OCI-LY1 (cell line): ENCODE data around the gene SH3GL2.

ENCODE experiments used
- CTCF ChIP-seq: fragments of 200-600 bp; sonication (generic), shearing (Covaris generic); IDR thresholded peaks from 2 replicates; pipeline ENCODE4 v1.5.1; 2017; ENCODE audit warnings: mild to moderate bottlenecking, antibody characterized with exemption, low read length, moderate library complexity, mixed read lengths
- EZH2 ChIP-seq: fragments of 200-600 bp; sonication (generic), shearing (Covaris generic); IDR thresholded peaks from 2 replicates; pipeline ENCODE4 v1.8.0; 2017; ENCODE audit warnings: borderline replicate concordance, mixed run types, mild to moderate bottlenecking, antibody characterized with exemption, low read length, moderate library complexity, mixed read lengths

- TF ChIP-seq EZH2 (no peak), CTCF (no peak)
Measured at GRCh38 chr9:17613758-17614157, 34.9 kb downstream of the SH3GL2 start.
